ENCODE results near the gene VPS13D.
A peak's percentile ranks its signal among the peaks of the same experiment; 100 is the strongest.
"Not testable (repeated sequence)": the region's sequence is repeated elsewhere in the genome, so short reads cannot be mapped to it uniquely, and the experiment has no call there.

VPS13D gene

DNA sequence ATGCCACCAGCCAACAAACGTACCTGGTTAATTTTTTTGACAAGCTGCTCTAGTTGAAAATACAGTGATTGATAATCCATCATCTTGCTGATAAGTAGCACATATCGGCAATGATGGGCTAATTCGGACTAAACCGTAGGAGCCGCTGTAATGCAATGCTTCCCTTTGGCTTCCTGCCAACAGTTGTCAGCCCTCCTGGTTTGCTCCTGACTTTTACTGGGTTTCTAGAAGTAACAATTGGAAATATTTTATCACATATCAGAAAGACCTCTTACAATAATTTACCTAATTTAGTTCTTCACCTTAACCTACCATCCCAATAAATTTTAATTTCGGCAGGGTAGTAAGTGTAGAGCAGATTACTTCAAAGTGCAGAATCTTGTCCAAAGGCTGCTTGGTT lies 239.7 kb downstream of the VPS13D start:
- no peak for DNase-seq (ENCODE audit: low spot score)

GRCh38 chr1:12469990-12470389 lies 240.2 kb downstream of the VPS13D start:
- no peak for DNase-seq (ENCODE audit: low spot score)

DNA sequence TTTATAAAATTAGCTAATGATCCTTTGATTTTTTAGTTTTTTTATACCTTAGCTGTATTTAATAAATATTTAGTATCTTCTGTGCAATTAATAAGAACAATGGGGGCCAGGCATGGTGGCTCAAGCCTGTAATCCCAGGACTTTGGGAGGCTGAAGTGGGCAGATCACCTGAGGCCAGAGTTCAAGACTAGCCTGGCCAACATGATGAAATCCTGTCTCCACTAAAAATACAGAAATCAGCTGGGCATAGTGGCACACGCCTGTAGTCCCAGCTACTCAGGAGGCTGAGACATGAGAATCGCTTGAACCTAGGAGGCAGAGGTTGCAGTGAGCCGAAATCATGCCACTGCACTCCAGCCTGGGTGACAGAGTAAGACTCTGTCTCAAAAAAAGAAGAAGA lies 241.1 kb downstream of the VPS13D start:
- not testable (repeated sequence) for DNase-seq (ENCODE audit: low spot score)

DNA sequence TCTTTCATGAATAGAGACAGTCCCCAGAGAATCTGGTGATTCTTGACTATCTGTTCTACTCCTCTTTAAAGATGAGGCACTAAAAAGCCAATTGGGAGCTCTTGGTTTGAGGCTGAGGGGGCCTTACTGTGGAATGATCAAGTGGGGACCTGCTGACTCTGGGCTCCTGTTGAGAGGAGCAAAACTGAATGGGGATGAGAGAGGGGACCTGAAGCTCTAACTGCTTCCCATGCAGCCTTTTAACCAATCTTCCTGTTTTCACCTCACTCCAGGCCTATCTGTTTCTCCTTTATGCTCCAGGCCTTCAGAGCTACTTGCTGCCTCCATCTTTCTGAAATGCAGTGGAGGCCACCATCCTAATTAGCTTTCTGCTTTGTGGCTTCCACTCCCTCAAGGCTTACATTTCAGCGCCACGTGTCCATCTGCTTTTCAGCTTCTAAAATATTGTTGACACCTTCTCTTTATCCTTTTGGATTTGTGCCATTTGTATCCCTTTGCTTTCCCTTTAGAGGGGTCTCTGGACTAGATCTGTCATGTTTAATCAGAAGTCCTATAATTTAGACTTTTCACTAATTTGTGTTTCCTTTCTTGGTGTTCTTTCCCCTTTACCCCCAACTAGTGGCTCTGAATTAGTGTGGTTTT lies 242.4 kb downstream of the VPS13D start:
- no peak for DNase-seq (ENCODE audit: low spot score)

GRCh38 chr1:12472798-12473551 lies 243.1 kb downstream of the VPS13D start:
- DNase-seq (ENCODE audit: low spot score), result no peak

GRCh38 chr1:12473596-12474362 lies 243.9 kb downstream of the VPS13D start:
- DNase-seq (ENCODE audit: low spot score), result no peak

DNA sequence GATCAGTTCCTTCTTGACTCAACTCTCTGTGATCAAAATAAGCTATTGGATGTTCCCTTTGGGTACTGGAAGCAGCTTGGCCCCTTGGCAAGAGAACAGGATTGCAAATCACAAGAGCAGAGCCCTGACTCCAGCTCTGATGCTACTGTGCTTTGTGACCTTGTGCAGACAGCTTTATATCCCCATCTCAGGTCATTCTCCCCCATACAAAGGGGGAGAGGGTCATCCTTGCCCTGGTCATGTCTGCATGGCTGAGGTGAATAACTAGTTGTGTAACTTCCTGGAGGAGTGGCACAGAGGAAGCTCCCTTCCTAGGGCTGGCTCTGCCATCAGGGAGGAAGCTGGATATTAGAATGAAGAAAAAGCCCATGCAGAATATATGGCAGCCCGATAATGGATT lies 245.3 kb downstream of the VPS13D start:
- DNase-seq (ENCODE audit: low spot score), result no peak

DNA sequence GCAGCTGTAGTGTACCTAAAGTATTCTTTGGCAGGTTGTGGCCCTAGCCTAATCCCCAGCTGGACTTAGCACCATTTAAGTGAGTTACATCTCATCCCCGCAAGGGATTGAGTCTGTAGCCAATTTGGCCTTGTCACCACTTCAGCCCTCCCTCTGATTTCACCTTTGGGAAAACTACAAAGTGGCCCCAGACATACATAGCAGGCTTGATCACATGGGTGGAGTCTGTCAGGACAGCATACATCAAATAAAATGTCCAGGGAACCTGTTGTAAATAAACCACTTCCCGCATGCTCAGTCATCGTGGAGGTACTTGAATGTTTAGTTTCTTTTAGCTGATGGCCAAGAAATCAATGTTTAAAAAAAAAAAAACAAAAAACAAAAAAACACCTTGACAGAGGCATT lies 245.7 kb downstream of the VPS13D start:
- no peak for DNase-seq (ENCODE audit: low spot score)

DNA sequence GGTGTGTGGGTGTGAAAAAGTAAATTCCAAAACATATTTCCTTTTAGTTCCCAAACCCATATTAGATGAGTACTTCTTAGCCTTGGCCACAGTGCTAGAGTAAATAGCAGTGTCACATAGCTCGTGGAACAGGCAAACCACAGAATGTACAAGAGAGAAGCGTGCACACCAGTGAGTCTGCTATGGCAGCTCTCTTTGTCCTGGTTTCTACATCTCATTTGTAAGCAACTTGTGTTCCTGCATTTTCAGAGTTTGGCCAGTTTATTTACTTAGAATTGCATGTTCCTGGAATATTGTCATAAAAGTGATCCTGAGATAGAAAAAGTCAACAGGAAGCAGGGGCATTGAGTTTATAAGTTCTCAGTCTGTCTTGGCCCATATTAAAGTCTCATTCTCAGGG lies 246.1 kb downstream of the VPS13D start:
- DNase-seq (ENCODE audit: low spot score), result no peak

DNA sequence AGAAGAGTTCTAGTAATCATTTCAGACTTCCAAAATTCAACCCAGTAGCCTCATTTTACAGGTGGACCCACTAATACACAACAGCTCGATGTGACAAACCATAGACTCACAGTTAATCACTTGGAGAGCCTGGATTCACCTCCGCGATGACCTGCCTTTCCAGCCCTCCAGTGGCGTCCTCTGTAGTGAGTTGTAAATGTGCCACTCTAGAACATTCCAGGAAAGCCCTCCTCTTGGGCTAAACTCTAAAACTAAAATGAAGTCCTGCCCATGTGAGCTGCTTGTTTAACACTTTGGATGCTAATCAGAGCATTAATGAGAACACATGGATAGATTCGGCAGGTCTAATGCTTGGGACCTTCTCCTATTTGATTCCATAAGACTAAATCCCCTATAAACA lies 247.5 kb downstream of the VPS13D start:
- no peak for DNase-seq (ENCODE audit: low spot score)

GRCh38 chr1:12477936-12478611 lies 248.2 kb downstream of the VPS13D start:
- DNase-seq (ENCODE audit: low spot score), result peak; percentile 90

GRCh38 chr1:12478612-12478985 lies 248.8 kb downstream of the VPS13D start:
- DNase-seq (ENCODE audit: low spot score), result no peak

DNA sequence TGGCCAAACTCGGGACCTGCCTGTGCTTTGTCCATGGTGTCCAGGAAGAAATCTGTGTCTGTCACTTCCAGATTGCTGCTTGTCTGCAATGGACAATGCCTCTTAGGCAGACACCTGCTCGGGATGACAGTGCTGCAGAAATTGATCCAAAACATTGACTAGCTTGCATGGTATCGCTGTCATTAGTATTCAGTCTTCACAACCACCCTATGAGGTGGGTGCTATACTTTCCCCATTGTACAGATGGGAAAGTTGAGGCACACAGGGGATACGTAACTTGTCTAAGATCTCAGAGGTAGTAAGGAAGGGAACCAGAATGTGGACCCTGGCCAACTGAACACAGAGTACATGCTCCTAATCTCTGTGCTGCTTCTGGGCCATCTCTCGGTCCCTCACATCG lies 249.5 kb downstream of the VPS13D start:
- DNase-seq (ENCODE audit: low spot score), result no peak

GRCh38 chr1:12480041-12480440 lies 250.2 kb downstream of the VPS13D start:
- DNase-seq (ENCODE audit: low spot score), result no peak

DNA sequence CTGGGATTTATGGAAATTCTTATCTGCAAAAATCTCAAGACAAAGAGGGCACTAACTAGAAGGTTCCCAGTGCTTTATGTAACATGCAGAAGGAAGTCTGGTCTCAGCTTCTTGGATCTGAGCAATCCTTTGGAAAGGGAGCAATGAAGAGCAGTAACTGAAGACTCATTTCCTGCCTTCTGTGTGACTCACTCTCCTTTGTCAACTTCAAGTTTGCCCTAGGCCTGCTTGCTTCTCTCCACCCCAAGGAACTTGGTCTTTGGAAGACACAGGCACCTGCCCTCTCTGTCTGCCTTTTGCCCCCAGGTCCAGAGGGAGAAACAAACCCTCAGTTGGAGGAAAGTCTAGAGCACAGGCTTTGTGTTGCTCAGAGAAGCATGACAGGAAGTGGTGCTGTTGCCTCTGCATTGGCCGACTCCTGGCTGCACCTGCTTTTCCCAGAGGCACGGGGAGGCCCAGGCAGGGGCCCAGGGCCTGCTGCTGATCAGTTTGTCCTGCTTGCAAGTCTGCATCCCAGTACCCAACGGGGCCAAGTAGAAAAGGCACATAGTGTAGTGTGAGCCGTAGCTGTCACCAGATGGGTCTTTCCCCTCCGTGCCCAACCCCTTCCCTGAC lies 251.0 kb downstream of the VPS13D start:
- DNase-seq (ENCODE audit: low spot score), result peak; percentile 86

- DNase-seq (ENCODE audit: low spot score), result no peak
These were observed 252.1 kb downstream of the VPS13D start for GRCh38 chr1:12481928-12482327.

DNA sequence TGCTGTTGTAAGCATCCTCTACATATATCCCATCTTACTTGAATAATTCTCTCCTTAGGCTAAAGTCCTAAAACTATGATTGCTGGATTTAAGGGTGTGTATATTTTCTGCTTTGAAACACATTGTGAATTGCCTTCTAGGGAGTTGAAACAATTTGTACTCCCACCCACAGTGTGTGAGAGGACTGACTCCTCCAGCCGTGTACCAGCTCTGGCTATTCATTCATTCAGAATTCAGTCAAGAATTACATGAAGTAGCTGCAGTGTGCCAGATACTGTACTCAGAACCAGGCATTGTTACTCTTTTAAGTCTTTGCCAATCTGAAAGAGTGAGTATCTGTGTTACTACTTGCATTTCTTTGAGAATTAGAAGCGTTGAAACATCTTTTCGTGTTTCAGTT lies 253.2 kb downstream of the VPS13D start:
- DNase-seq (ENCODE audit: low spot score), result no peak

DNA sequence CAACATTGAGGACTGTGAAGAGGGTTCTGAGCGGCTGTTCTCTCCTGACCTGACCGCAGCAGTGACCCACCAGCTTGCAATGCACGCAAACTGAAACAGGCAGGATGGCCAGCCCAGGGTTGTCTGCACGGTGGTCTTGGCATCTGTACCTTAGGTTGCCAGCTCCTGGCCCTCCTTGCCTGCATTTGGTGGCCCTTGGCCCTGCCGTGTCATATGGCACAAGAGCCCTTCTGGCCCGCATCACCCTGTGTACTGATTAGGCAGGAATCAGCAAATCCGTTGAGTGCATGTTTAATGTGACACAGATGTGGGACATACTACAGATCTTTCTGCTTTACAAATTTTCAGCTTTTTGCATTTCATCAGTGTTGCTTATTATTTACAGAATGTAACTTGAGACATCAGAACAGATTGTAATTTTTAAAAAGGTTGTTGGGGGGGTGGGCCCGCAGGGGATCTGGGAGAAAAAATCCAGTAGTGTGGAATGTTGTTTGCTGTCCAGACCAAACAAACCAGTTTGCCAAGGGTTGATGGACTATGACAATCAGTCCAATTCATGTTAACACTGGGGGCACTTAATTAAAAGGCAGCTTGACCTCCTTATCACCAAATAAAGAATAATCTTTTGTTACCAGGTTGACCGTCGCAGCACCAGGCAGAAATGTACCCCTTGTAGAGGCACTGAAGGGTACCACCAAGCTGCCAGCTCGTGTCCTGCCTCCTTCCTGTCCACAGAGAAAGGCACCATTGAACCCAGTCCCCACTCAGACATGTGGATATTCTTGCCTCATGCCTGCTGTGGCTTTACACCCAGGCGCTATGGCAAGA lies 255.6 kb downstream of the VPS13D start:
- DNase-seq (ENCODE audit: low spot score), result peak; percentile 30

DNA sequence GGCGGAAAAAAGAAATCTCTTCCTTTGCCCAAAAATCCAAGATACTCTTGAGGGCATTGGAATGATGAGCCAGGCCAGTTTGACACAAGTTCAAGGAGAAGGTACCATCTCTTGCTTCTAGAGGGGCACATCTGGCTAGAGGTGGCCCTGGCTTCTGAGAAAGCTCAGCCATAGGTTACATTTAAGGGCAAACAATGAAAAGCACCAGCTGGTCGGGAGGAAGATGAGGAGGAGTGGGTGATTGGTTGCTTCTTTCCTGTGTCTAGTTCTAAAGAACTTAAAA lies 256.2 kb downstream of the VPS13D start:
- no peak for DNase-seq (ENCODE audit: low spot score)

DNA sequence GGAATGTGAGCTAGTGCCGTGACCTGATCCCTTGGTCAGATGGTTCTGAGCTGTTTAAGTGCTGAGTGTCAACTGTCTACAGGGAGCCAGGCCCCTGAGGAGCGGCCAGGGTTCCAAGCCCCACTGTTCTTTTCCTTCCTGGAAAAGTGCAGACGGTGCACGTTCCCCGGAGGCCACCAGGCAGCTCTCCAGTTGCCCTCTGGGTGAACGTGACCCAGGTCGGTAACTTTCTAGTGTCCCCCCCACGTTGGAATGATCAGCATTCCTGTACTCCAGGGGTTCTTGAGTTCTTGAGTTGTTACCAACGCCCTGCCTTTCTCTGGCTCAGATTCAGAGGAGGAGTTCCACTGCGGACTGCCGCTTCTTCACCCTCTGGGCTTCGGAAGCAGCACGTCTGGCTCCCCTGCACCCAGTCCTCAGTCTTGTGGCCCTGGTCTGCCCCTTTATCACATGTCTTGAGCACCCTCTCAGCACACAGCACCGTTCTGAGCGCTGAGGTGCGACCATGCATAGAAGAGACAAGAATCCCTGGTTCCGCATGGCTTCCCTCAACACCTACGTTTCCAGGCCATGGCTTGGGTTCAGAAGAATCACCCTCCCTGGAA lies 256.7 kb downstream of the VPS13D start:
- DNase-seq (ENCODE audit: low spot score), result no peak

DNA sequence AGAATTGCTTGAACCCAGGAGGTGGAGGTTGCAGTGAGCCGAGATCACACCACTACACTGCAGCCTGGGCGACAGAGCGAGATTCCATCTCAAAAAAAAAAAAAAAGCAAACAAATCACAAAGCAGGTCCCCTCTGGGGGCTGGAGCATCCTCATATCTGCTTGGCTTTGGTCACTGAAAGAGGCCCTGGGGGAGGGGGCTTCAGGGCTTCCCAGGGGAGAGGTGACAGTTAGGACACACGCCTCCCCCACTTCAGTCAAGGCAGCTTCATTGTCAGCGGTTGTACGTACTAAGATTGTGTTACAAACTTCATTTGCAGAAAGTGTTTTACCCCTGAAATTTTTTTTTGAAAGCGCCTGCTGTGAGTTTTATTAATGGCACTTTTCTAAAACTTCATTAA lies 257.7 kb downstream of the VPS13D start:
- DNase-seq (ENCODE audit: low spot score), result no peak

Measured in AG20443 (cell line).